Common myeloid progenitor, CD34-positive (primary cell): ENCODE measurements around the gene NOP53.
A peak's percentile ranks its signal among the peaks of the same experiment; 100 is the strongest.
"Not testable (repeated sequence)": the region's sequence is repeated elsewhere in the genome, so short reads cannot be mapped to it uniquely, and the experiment has no call there.

Experiments
- CTCF ChIA-PET: fragments of 350-600 bp; sonication (Branson Sonifier 250); formaldehyde crosslinking; loops from one replicate; lab custom pipeline; 2021; ENCODE audit warnings: antibody characterized with exemption; lab: Charles Lee
- POLR2A ChIA-PET: fragments of 350-600 bp; sonication (Branson Sonifier 250); formaldehyde crosslinking; loops from one replicate; lab custom pipeline; 2021; ENCODE audit warnings: antibody characterized with exemption; lab: Charles Lee
- DNase-seq, 3 donors: peaks; one replicate each; pipeline versions ENCODE4 v3.0.0 to v3.0.0-alpha.2; 2013
- H3K27ac ChIP-seq, 2 experiments: 1 replicate in 1 of 2; 2 replicates in 1 of 2; pipeline ENCODE4 v1.7.0; 2013; ENCODE audit warnings: inconsistent platforms in 2 of 2, low read length in 2 of 2, mild to moderate bottlenecking in 2 of 2, low read depth in 1 of 2, moderate library complexity in 1 of 2; ENCODE audit not compliant: severe bottlenecking in 2 of 2, insufficient read depth in 1 of 2, poor library complexity in 1 of 2
- H3K27me3 ChIP-seq, 5 experiments: replicated peaks in 2 of 5; 1 replicate in 3 of 5; 2 replicates in 2 of 5; pipeline versions ENCODE4 v1.6.1 to v1.7.0; 2013; ENCODE audit warnings: low read length in 4 of 5, mild to moderate bottlenecking in 2 of 5, moderate library complexity in 2 of 5, inconsistent platforms in 1 of 5; ENCODE audit not compliant: insufficient read depth in 5 of 5, control insufficient read depth in 4 of 5
- H3K36me3 ChIP-seq, 4 experiments: 1 replicate in 2 of 4; 2 replicates in 2 of 4; pipeline versions ENCODE4 v1.6.1 to v1.7.0; 2013; ENCODE audit warnings: low read length in 3 of 4, control low read depth in 1 of 4, mild to moderate bottlenecking in 1 of 4; ENCODE audit not compliant: control insufficient read depth in 4 of 4, insufficient read depth in 4 of 4
- H3K4me1 ChIP-seq, 4 experiments: 1 replicate in 3 of 4; 2 replicates in 1 of 4; pipeline versions ENCODE4 v1.6.1 to v1.7.1; 2013; ENCODE audit warnings: low read length in 3 of 4, mild to moderate bottlenecking in 3 of 4, control low read depth in 1 of 4, inconsistent platforms in 1 of 4, moderate library complexity in 1 of 4; ENCODE audit not compliant: control insufficient read depth in 4 of 4, insufficient read depth in 4 of 4; ENCODE audit errors: control extremely low read depth in 1 of 4
- H3K4me3 ChIP-seq, 7 experiments: 1 replicate in 4 of 7; 2 replicates in 3 of 7; pipeline versions ENCODE4 v1.5.1 to v1.7.0; 2013; ENCODE audit warnings: mild to moderate bottlenecking in 7 of 7, low read length in 6 of 7, moderate library complexity in 6 of 7, inconsistent platforms in 2 of 7, low read depth in 2 of 7, control low read depth in 1 of 7; ENCODE audit not compliant: insufficient read depth in 4 of 7, control insufficient read depth in 1 of 7; ENCODE audit errors: extremely low read depth in 1 of 7
- H3K9me3 ChIP-seq, 5 experiments: 1 replicate in 4 of 5; 2 replicates in 1 of 5; pipeline versions ENCODE4 v1.6.1 to v1.7.1; 2013; ENCODE audit warnings: low read length in 4 of 5, mild to moderate bottlenecking in 2 of 5, inconsistent platforms in 1 of 5, low read depth in 1 of 5, moderate library complexity in 1 of 5; ENCODE audit not compliant: control insufficient read depth in 4 of 5, insufficient read depth in 2 of 5; ENCODE audit errors: control extremely low read depth in 1 of 5
- WGBS: methylation state at CpG from one replicate; pipeline ENCODE4 v1.1.5; 2013; ENCODE audit not compliant: insufficient coverage; 5-methylcytosine and 5-hydroxymethylcytosine counted together

NOP53 gene

GRCh38 chr19:47716270-47716937, 28.9 kb upstream of the NOP53 start:
- Histone ChIP-seq H3K27ac (no peak overlapping the region), H3K27me3 (no peaks in the 10 kb centered on the region), H3K9me3 (peaks cover 0 to 3% (median 0%) of the 10 kb centered on the region in 5 experiments), H3K36me3 (peaks cover 0 to 20% (median 6%) of the 10 kb centered on the region in 4 experiments), H3K4me1 (peaks cover 0 to 6% (median 3%) of the 10 kb centered on the region in 4 experiments), H3K4me3 (no peak overlapping the region)
- POLR2A ChIA-PET: no interaction called here
- no peak for DNase-seq
- 91% methylated on average over 31 of the region's 32 CpGs for WGBS
- CTCF ChIA-PET: interaction anchor here (1.2 to 18.0 kb wide), 3 partner anchors 9 to 24 kb away, joined by 5 to 321 read pairs (median 128); partner anchors contain the start of gene NOP53

GRCh38 chr19:47718415-47719046, 26.8 kb upstream of the NOP53 start:
- POLR2A ChIA-PET: interaction anchor here (0.8 kb wide), 1 partner anchor 12 kb away, joined by 3 read pairs; no protein-coding TSS in a partner anchor
- H3K27me3 ChIP-seq, H3K9me3 ChIP-seq, DNase-seq, H3K27ac ChIP-seq, H3K4me3 ChIP-seq: not testable (repeated sequence)
- WGBS: 92% methylated on average over 8 of the region's 11 CpGs
- Histone ChIP-seq H3K4me1 (peaks cover 0 to 14% (median 10%) of the 10 kb centered on the region in 4 experiments), H3K36me3 (peaks cover 0 to 20% (median 7%) of the 10 kb centered on the region in 4 experiments)
- CTCF ChIA-PET: interaction anchor here (1.2 to 18.0 kb wide), 2 partner anchors 10 to 22 kb away, joined by 3 to 321 read pairs; partner anchors contain the start of gene NOP53

GRCh38 chr19:47719047-47719859, 26.1 kb upstream of the NOP53 start:
- H3K9me3 ChIP-seq: peaks cover 0 to 3% (median 0%) of the 10 kb centered on the region in 5 experiments
- H3K27me3 ChIP-seq: no peaks in the 10 kb centered on the region
- no peak for DNase-seq
- POLR2A ChIA-PET: no interaction called here
- no peak overlapping the region for H3K4me3 ChIP-seq
- CTCF ChIA-PET: interaction anchor here (1.2 to 18.0 kb wide), 2 partner anchors 11 to 21 kb away, joined by 3 to 321 read pairs; partner anchors contain the start of gene NOP53
- H3K27ac ChIP-seq: no peak overlapping the region
- H3K4me1 ChIP-seq: peaks cover 0 to 14% (median 11%) of the 10 kb centered on the region in 4 experiments
- 78% methylated on average over 16 of the region's 26 CpGs for WGBS
- peaks cover 0 to 20% (median 7%) of the 10 kb centered on the region in 4 experiments for H3K36me3 ChIP-seq

- no peaks in the 10 kb centered on the region for H3K9me3 ChIP-seq
- H3K27ac ChIP-seq: no peak overlapping the region
- 95% methylated on average over 10 of the region's 14 CpGs for WGBS
- H3K27me3 ChIP-seq: no peaks in the 10 kb centered on the region
- ChIA-PET CTCF (interaction anchor here (9.2 kb wide), 1 partner anchor 10 kb away, joined by 128 read pairs; the partner anchor contains the start of gene EHD2), POLR2A (no interaction called here)
- peaks cover 0 to 15% (median 11%) of the 10 kb centered on the region in 4 experiments for H3K4me1 ChIP-seq
- H3K36me3 ChIP-seq: peaks cover 0 to 23% (median 10%) of the 10 kb centered on the region in 4 experiments
- no peak for DNase-seq
- H3K4me3 ChIP-seq: no peak overlapping the region
Measured at GRCh38 chr19:47720669-47721422, 24.5 kb upstream of the NOP53 start.

- no peaks in the 10 kb centered on the region for H3K9me3 ChIP-seq
- POLR2A ChIA-PET: interaction anchor here (0.6 to 0.8 kb wide), 3 partner anchors 8 to 374 kb away, joined by 3 to 5 read pairs (median 4); partner anchors contain the start of gene DHX34
- H3K4me3 ChIP-seq: peak overlapping the region in 5 of 7 experiments; percentile 1 to 61 (median 50)
- peaks cover 0 to 29% (median 19%) of the 10 kb centered on the region in 4 experiments for H3K4me1 ChIP-seq
- no peaks in the 10 kb centered on the region for H3K27me3 ChIP-seq
- CTCF ChIA-PET: interaction anchor here (0.7 to 9.2 kb wide), 7 partner anchors 11 to 558 kb away, joined by 3 to 128 read pairs (median 4); partner anchors contain the start of gene EHD2
- DNase-seq: peak; percentile 77 to 90 (median 88)
- peaks cover 0 to 17% (median 7%) of the 10 kb centered on the region in 4 experiments for H3K36me3 ChIP-seq
- H3K27ac ChIP-seq: peak overlapping the region in 1 of 2 experiments; percentile 55
- 20% methylated on average over 1 of the region's 7 CpGs for WGBS
Measured at GRCh38 chr19:47723581-47723940, 21.8 kb upstream of the NOP53 start.

- Histone ChIP-seq H3K27ac (no peak overlapping the region), H3K36me3 (peaks cover 0 to 17% (median 7%) of the 10 kb centered on the region in 4 experiments), H3K27me3 (no peaks in the 10 kb centered on the region), H3K4me3 (no peak overlapping the region), H3K9me3 (no peaks in the 10 kb centered on the region), H3K4me1 (peaks cover 3 to 50% (median 41%) of the 10 kb centered on the region in 4 experiments)
- ChIA-PET CTCF (interaction anchor here (1.0 to 9.2 kb wide), 3 partner anchors 15 to 71 kb away, joined by 3 to 128 read pairs (median 3); partner anchors contain the start of gene EHD2), POLR2A (no interaction called here)
- WGBS: 98% methylated on average over 47 of the region's 48 CpGs
- DNase-seq: no peak
Measured at GRCh38 chr19:47725759-47726401, 19.5 kb upstream of the NOP53 start.
